ENCODE data around the gene EFNA3.

GRCh38 chr1:155082301-155083051 lies 3.8 kb downstream of the EFNA3 start:
- TF ChIP-seq NR2C1 (IDR thresholded peaks at IDR 0.05) (no peak), NR2C1 (tag; IDR thresholded peaks at IDR 0.05) (no peak), E2F5 (CRISPR knock-in tag; IDR thresholded peaks at IDR 0.05) (no peak), ATF4 (CRISPR knock-in tag; IDR thresholded peaks at IDR 0.05) (no peak), YY1 (IDR thresholded peaks at IDR 0.05; ENCODE audit: borderline replicate concordance in 1 of 3, control insufficient read depth in 1 of 3, extremely low read depth in 1 of 3, insufficient read depth in 3 of 3, insufficient read length in 1 of 3, insufficient replicate concordance in 2 of 3, low read depth in 1 of 3, low read length in 2 of 3) (no peak), ZBTB5 (IDR thresholded peaks at IDR 0.05) (no peak), CTCF (IDR thresholded peaks at IDR 0.05 in 2 of 3, conservative IDR thresholded peaks at IDR 0.05 in 1 of 3; ENCODE audit: insufficient read depth in 2 of 3, low read depth in 1 of 3, low read length in 3 of 3) (no peak), KLF13 (tag; IDR thresholded peaks at IDR 0.05; ENCODE audit: borderline replicate concordance, low read depth) (no peak), POLR2A (conservative IDR thresholded peaks at IDR 0.05) (no peak), HOMEZ (CRISPR knock-in tag; IDR thresholded peaks at IDR 0.05) (no peak), FOXA3 (CRISPR knock-in tag; conservative IDR thresholded peaks at IDR 0.05 in 1 of 2, IDR thresholded peaks at IDR 0.05 in 1 of 2) (no peak), SRSF3 (IDR thresholded peaks at IDR 0.05; ENCODE audit: insufficient read depth, low read length) (no peak), MTF1 (CRISPR knock-in tag; IDR thresholded peaks at IDR 0.05; ENCODE audit: borderline replicate concordance) (no peak)
